GM12864 (cell line): ENCODE results near the gene IGF2BP3.
"Not testable (repeated sequence)": the region's sequence is repeated elsewhere in the genome, so short reads cannot be mapped to it uniquely, and the experiment has no call there.

Source experiments
- DNase-seq: peaks from one replicate; pipeline ENCODE4 v3.0.0-alpha.2; 2011; ENCODE audit warnings: low read depth
- H3K4me3 ChIP-seq: 2 replicates; pipeline ENCODE4 v1.5.1; 2011; ENCODE audit warnings: mild to moderate bottlenecking, low read depth, low read length, control low read depth
- CTCF ChIP-seq: IDR thresholded peaks from 2 replicates; pipeline ENCODE4 v1.5.1; 2011; ENCODE audit warnings: low read depth, mild to moderate bottlenecking, moderate library complexity, low read length, control low read depth, inconsistent platforms; ENCODE audit errors: missing control alignments

IGF2BP3 gene

GRCh38 chr7:23470330-23471105 lies at the start of gene IGF2BP3:
IGF2BP3 (minus strand) TSS chr7:23470491; CDS start chr7:23470110, 381 bp downstream.
- H3K4me3 ChIP-seq, result peak within 1 kb of the TSS; percentile 91
- DNase-seq, result peak; percentile 91
- no peak for TF ChIP-seq CTCF

- TF ChIP-seq CTCF, result no peak
- H3K4me3 ChIP-seq, result no peak overlapping the region
- no peak for DNase-seq
Measured at GRCh38 chr7:23514755-23515154, 44.5 kb upstream of the IGF2BP3 start.

- not testable (repeated sequence) for H3K4me3 ChIP-seq, DNase-seq
Measured at GRCh38 chr7:23513746-23514145, 43.5 kb upstream of the IGF2BP3 start.

- TF ChIP-seq CTCF, result no peak
- no peak for DNase-seq
Measured at GRCh38 chr7:23494009-23494408, 23.7 kb upstream of the IGF2BP3 start.

GRCh38 chr7:23491502-23491901 lies 21.2 kb upstream of the IGF2BP3 start:
- no peak for DNase-seq
- no peak for TF ChIP-seq CTCF
- no peak overlapping the region; the same call in 1 of the 2 replicates for H3K4me3 ChIP-seq

More at GRCh38 chr7:23494009-23494408, 23.7 kb upstream of the IGF2BP3 start:
- no peak overlapping the region for H3K4me3 ChIP-seq

- DNase-seq, result no peak
- peak overlapping the region; percentile 55 for H3K4me3 ChIP-seq
- no peak for TF ChIP-seq CTCF
Measured at GRCh38 chr7:23490357-23491135, 20.3 kb upstream of the IGF2BP3 start.

GRCh38 chr7:23488714-23489113 lies 18.4 kb upstream of the IGF2BP3 start:
- H3K4me3 ChIP-seq, DNase-seq: not testable (repeated sequence)
